HG02852 (cell line): Measurements from ENCODE around the gene CBX8.

ENCODE experiments used
- ATAC-seq: cut with Tn5 transposase; IDR thresholded peaks from one replicate; pipeline ENCODE4 v1.9.1; 2021; ENCODE audit warnings: mild to moderate bottlenecking, moderate library complexity; ENCODE audit not compliant: unreplicated experiment

The CBX8 gene

DNA sequence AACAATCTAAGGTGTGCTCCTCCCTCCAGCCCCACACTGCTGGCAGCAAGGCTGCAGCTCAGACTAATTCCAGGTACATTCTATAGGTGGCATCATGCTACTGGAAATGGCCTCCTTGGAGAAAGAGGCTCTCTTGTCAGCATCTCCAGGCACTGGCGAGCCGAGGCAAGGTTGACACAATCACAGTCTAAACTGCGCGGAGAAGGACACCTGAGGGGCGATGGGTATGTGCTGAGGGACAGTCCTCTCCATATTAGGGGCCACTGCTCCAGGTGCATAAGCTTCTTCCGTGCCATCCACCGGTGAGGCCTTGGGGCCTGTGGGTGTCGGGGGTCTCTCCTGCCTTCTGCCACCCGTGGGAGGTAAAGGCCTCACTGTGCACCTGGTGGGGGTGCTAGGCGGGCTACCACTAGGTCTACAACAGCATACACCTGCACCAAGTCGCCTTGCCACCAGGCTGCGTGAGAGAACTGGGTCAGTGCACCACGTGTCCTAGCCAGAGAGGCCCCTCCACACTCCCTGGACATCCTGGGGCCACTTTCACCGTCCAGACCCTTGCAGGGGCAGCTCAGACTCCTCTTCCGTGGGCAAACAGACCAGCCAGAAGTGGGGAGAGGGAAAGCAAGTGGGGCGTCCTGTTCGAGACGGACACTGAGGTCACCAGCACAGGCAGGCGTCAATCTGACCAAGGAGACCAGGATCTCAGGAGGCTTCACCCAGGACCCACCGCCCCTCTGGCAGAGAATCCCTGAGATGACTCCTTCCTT, 12.1 kb upstream of the CBX8 start:
- ATAC-seq = no peak

DNA sequence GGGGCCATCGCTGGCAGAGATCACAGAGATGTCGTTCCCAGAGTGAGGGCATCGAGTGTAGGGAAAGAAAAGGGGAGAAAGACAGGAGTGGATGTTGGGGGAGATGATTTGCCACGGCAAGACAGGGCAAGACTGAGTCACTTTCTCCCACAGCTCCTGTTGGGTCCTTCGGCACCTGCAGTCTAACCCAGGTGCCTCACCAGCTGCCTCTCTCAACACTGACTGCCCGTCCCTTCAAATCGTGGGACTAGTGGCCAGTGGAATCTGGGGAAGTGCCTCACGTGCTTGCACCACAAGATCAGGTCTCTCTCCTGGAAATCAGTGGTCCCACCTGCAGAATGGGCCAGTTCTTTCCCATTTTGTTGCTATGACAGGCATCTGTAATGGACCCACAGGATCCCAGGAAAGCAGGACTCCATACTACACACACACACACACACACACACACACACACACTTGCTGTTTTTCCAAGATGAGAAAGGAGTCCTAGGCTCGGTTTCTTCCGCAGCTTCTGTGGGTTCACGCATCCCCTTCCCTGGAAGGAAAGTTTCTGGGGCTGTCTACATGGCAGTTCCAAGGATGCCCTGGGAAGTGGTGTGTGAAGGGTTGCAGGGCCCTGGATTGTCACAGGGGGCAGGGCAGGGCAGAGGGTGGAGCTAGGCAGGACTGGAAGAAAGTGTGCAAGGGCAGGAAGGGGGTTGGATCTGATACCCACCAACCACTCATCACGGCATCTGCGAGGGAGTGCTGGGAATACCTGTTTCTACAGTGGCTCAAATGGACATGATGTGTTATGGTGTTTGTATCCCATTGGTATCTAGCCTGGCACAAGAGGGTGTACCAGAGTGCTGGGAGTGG, 10.2 kb upstream of the CBX8 start:
- no peak for ATAC-seq

DNA sequence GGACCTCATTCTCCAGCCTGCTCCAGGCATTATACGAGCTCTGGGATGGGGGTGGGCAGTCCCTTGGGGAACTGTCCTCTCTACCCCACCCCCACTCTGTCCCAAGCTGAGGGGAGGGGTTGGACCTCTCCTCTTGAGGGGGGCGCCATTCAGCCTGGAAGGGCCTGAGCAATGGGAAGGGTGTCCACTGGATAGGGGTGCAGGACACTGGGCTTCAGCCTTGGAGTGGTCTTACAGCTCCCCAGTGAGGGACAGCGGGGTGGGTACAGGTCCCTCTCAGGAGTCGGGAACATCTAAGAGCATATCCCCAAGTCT, 9.5 kb upstream of the CBX8 start:
- no peak for ATAC-seq

DNA sequence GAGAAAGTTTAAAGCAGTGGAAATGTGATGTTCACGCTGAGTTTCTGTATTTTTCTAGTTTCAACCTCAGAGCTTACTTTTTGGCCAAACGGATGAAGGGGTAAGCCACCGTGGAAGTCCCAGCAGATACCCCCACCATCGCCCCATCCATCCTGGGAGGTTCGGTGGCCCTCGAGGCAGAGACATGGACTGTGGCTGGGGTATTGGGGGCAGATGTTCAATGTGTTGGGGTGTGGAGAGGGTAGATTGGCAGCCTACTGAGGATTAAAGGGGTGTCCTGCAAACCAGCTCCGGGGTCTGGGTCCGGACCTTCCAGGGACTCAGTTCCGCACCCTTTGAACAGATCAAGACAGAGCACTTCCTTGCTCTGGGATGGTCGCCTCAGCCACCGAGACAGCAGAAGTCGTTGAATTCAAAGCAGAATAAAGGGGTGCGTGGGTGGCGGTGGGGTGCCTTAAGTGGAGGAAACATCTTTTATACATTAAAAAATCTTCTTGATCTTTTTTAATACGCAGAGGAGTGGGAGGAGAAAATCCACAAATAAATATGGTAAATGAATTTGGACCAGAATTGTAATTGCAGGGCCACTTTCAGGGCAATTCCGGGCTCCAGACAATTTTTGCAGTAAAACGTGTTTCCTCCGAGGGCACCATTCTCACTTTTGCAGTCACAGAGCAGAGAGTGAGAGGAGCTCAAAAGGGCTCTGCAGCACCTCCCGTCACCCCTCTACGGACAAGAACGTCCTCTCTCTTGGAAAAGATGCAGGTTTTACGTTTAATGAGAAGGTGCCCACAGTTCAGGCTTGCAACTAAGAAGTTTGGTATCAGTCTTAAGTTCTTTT, 8.2 kb upstream of the CBX8 start:
- no peak for ATAC-seq

DNA sequence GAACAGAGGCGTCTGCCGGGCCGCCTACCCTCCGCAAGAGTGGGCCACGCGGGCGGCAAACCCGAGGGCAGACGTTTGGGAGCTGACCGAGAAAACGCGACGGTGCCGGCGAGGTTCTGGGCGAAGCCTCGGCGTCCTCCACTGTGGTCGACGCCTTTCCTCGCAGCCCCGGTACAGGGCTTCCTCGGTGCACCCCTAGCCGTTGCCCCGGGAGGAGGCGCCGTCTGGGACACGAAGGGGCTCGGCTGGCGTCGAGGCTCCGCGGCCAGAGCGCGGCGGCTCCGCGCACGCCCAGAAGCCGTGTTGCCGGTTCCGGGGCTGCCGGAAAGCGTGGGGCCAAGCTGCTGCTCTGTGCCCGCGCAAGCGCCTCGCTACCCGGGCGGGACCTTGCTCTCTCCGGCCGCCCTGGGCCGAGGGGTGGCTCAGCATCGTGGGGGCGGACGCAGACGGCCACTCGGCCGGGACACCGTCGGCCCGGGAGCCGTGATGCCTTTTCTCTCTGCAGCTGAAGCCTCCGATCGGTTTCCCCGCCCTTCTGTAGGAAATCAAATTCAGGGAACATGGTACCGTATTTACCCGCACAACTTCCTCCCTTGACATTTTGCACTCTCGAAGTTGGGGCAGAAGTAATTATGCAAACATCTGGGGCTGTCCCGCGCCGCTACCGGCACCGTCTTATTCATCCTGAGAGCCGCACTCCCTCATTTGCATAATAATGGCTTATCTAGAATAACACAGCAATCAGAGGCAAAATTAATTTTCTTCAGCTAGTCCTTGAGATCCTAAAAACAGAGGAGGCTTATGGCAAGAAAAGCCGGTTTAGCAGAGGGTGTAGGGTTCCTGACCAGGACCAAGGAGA, 7.3 kb upstream of the CBX8 start:
- peak; percentile 67 for ATAC-seq

DNA sequence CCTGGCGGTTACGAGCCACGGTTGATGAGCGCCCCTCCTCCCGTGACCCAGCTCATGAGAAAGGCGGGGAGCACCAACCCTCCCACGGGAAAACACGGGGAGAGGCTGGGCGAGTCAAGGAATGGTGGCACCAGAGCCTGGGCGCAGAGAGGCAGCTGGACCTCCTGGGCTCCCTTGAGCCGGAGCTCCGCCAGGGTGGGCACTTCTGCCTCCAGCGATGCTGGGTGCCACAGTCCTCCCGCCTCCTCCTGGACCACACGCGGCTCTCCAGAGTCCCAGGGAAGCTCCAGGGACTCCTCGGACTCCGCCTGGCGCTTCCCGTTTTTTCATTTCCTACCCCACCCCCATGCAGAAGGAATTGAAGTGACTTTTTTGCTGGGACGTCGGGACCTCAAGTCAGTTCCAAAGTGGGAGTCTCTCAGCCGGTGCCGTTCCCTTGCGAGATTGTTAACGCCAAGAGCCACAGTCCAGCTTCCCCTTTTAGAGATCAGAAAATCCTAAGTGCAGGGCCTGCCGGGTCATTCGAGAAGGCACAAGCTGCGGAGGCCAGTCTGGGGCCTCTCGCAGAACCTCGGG, 6.6 kb upstream of the CBX8 start:
- no peak for ATAC-seq

DNA sequence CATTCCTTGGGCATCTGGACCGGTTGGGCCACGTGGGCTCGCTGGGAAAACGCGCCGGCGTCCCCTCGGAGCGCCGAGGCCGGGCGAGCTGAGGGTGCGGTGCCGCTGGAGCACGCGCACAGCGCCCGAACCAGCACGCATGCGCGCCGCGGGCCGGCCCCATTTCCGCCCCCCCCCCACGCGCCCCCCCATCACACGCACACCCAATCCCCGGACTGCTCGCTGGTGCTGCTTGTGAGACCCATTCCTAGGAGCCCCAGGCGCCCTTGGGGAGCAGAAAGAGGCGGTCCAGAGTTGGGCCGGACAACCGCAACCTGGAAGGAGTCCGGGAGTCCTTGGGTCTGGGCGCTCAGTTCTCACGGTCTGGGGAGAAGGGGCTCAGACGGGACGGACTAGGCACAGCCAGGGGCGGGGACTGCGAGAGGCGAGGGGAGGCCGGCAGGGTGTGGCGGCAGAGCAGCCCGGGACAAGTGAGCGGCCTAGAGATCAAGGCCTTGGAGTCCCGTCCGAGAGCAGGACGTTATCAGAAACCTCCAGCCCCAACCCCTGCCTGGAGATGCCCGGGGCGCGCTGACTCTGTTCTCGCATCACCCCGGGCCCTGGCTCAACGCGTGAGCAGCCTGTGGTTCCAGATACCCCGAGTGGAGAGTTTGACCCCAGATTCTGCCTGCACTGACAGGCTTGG, 6.0 kb upstream of the CBX8 start:
- no peak for ATAC-seq

DNA sequence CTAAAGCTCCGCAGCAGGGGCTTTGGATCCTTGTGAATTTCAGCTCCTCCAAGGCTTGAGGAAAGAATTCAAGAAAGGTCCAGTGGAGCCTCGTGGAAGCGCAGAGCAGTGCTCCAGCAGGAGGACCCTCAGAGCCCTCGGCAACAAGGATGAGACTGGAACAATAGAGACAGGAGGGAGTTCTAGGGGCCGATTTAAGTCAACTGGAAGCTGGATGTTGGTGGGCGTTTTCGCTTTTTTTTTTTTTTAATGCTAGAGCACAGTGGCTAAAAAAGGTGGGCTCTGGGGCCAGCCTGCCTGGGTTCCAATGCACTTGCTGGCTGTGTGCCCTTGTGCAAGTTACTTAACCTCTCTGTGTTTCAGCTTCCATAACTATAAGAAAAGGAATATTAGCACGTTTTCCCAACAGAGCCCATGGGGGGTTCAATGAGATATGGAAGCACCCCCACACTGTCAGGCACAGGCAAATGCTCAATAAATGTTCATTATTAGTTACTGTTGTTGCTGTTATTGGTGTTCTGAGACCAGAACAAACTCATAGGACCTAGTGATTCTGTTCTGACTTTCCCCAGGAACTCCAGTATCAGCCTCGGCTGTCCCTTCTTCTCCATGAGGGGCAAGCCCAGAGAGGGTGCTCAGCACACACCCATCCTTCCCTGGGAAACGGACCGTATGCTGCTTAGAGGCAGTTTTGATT, 5.3 kb upstream of the CBX8 start:
- no peak for ATAC-seq

DNA sequence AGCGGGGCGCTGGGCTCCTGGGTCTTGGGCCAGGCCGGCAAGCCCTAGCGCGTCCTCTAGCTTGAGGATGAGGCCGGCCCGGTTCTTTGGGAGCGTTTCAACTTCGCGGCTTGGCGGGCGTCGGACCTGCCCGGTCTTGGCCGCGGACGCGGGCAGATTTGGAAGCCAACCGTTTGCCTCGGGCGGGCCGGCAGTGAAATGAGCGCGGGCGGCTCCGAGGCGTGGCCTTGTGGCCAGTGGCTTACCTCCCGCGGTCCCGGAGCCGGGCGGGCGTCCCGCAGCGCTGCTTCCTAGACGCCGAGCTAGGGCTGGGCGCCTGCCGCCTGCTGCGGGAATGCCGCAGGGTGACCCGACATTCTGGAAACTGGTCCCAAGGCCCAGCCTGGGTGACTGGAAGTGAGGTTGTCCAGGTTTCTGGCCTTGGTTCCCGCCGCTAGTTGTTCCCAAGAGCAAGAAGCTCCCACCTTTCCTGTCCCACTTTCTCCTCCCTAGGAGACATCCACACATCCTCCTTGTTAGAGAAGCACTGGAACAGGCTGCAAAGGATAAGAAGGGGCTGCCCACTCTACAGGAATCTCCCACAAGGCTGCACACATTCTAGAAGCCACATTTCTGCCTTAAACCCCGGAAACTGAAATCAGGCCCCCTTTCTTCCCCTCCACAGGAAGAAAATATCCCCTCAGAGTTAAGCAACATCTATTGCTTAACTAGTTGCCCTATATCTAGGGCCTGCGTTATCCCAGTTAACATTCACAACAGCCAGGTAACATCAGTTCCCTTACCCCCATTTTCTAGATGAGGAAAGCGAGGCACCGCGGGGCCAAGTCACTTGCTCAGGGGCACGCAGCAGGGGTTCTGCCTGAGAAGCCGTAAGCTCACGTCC, 4.5 kb upstream of the CBX8 start:
- no peak for ATAC-seq

DNA sequence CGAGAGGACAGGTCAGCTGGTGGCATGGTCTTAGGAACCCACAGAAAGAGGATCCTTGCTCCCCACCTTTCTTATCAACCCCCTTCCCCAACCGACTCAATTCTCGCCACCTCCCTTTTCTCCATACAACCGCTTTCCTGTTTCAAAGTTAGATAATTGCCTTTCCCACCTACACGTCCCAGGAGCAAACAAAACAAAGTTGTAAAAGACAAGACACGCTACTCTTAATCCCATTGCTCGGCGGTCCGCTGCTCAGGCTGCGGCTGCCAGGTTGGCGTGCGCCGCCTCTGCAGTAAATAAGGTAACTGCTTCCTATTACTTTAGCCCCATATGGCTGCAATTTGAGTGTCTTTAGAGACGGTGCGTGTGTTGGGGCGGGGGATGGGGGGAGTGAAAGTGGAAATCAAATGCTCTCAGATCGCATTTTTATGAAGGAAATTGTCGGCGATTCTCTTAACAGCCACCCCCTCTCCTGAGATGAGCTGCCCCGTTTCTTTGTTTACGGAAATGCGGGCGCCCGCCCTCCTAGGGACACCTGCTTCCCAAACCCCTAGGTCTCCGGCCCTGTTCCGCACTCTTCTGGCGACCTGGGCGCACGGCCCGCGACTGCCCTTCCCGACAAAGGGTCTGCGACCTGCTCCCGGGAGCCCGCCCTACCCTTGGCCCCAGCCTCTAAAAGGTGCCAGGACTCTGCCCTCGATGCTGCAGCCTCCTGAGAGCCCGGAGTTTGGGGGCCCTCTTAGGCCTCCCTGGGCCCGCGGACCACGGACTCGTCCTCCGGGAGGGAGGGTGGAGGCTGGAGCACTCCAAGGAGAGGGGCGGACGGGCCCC, 3.7 kb upstream of the CBX8 start:
- no peak for ATAC-seq

DNA sequence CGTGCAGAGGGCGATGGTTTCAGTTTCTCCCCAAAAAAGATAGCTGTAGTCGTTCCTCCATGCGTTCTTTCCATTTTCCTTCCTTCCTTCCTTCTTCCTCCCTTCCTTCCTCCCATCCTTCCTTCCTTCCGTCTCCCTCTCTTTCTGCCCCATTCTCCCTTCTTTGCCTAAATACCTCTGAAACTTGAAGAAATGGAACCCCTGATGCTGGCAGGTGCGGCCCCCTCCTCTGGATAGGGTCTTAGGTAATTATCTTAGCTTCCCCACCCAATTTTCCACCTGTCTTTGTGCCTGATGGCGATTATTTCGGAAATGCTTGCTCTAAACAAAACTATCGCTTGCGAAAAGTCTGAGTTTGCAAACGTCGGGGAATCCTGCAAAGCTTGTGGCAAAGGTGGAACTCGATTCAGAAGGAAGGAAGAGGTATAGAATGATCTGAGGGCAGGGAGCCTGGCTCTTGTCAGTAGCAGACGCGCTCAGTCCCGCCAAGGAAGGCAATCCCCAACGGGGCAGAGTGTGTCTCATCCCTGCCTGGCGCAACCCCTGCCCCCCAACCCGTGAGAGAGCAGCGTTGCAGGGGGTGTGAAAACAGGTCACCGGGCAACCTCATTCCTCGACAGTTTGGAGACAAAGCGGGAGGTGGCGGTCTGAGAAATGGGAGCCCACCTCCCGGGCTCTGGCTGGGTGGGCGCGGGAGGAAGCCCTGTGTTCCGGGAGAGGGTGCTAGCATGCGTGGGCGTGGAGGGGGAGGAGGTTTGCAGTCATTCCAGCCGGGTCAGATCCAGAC, 2.9 kb upstream of the CBX8 start:
- no peak for ATAC-seq

DNA sequence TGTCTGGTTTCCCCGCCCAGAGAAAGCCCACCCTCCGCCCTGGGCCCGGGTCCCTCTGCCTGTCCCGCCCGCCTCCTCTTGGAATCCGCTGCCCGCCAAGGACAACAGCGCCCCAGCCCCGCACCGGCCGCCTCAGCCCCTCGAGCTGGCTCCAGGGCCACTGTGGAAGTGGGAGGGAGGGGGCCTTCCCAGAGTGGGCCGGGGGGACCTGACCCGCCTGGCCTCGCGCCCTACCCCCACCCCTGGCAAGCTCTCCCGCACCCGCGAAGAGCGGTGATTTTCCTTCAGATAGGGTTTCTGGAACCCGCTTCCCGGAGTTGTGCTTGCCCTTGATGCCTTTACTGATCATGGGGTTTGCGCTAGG, 2.3 kb upstream of the CBX8 start:
- no peak for ATAC-seq

DNA sequence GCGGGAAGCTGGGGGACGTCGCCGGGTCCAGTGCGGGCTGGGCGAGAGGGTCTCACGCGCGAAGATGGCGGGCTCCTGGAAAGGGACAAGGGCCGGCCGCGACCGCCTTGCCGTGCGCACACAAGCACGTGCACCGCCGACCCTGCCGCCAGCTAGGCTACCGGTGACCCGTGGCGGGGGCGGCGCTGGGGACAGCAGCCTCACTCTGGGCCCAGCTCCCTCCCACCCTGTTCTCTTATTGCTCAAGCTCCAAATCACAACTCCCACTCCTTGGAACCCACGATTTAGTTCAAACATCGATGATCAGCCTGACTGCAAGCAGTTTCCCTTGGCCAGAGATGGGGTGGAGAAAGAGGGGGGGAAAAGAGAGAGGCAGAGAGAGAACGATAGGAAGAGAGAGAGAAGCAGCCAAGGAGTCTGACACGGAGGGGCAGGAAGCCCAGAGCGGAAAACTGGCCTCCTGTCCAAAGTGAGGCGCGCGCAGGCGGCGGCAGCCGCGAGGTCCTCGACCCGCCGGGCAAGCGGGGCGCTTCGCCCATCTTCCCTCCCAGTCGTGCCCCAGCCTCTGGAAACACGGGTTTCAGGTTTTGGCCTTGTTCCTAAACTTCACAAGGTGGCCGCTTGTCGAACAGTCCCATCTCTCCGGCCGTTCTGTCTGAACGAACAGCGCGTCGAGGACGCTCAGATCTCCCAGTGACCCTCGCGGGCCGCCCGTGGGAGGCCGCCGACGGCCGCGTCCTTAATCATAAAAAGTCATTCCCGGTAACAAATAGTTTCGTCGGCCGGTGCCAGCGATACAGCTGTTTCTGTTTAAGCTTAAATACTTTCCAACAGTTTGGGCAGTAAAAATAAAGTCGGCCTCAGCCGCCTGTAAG, 1.7 kb upstream of the CBX8 start:
- no peak for ATAC-seq

DNA sequence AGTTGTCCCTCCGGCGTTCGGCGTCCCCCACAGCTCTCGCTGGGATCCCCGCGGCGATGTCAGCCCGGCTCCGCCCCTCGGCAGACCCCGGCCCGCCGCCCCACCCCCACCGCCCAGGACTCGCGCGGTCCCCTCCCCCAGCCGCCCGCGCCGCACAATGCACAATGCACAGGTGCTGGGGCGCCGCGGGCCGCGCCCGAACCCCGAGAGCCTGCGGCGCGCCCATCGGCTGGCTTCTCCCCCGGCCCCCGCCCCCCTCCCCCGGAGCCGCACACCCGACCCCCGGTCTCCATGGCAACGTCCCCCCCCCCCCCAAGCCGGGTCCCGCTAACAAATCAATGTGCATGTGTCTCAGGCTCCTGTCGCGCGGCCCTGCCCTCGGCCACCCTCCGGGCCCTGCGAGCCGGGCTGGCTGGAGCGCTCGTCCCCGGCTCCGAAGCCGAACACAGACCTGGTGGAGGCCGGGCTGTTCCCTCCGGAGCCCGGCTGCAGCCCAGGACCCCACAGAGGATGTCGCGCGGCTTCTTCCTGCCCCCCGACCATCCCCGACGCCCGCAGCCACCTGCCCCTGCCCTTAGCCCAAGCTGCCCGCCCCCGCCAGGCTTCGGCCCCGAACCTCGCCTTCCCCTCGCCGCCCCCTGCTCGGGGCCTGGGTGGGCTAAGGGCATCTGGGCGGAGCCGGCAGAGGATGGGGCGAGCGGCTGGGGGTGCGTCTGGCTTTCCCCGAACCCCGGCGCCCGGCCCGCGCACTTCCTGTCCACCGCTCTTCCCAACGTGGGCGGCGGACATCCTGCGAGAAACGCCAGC, 818 bp upstream of the CBX8 start:
- ATAC-seq = no peak

DNA sequence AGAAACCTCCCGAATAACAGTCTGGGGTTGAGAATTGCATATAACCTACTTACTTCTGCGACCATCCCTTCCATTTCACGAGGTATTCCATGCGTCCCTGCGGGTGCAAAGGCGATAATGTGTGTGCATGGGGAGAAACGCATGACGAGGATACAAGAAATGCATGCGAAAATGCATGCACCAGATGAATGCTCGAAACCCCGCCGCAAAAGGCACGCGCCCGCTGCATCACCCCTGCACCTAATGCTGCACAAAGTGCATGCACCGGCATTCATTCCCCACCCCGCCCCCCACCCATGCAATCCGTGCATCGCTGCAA, 474 bp downstream of the CBX8 start:
- no peak for ATAC-seq
